GM19468 (cell line): ENCODE data around the gene COPS6.

Experiments used
- ATAC-seq: cut with Tn5 transposase; IDR thresholded peaks from one replicate; pipeline ENCODE4 v1.9.1; 2021; ENCODE audit warnings: mild to moderate bottlenecking, moderate library complexity, moderate number of reproducible peaks; ENCODE audit not compliant: unreplicated experiment; ENCODE audit errors: extremely low read depth

The COPS6 gene

DNA sequence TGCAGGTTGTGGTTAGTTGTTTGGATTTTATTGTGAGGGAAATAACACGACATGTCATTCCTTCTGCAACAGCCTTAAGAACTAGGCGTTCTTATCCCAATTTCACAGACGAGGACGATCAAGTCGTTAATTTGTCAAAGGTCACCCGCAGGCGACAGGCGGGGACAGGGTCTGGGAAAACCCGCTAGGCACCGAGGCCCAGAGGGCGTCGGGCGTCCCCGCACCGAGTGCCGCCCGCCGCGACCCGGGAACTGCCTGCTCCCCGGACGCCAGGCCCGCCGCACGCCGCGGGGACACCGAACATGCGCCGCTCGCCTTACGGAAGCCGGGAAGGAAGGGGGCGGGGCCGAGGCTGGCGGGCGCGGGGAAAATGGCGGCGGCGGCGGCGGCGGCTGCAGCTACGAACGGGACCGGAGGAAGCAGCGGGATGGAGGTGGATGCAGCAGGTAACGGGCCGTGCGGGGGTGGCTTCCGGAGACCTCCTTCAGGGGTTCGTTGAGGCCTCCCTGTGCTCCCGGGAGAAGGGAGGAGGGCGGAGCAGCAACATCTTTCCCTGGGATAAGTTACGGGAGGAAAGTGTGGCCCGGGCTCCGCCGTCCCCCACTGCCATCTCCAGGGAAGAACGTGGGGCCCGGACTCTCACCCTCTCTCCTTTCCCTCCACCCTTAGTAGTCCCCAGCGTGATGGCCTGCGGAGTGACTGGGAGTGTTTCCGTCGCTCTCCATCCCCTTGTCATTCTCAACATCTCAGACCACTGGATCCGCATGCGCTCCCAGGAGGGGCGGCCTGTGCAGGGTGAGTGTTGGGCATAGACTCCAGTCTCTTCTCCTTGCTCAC lies at the start of gene COPS6:
Gene COPS6, plus strand, starts transcription at position 349 of the 837 bp plus-strand sequence. Its CDS starts 22 bp downstream, at position 371.
- no peak for ATAC-seq

DNA sequence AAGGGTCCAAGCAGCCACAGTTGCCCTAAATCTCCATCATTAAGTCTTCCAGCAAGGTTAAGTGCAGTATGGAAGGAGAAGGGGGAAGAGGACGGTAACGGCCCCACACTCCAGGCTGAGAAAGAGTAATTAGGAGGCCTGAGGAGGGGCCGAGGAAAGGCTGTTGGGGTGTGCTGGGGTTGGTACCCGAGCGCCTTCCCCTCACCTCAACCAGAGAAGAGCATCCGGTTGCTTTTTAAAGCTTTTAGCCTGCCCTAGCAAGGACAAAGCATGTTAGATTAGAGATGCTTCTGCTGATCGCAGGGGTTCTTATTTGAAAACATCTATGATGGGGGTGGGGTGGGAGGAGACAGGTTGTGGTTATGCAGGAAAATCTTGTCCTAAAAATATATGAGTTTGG lies 48.2 kb upstream of the COPS6 start:
- ATAC-seq, result no peak

DNA sequence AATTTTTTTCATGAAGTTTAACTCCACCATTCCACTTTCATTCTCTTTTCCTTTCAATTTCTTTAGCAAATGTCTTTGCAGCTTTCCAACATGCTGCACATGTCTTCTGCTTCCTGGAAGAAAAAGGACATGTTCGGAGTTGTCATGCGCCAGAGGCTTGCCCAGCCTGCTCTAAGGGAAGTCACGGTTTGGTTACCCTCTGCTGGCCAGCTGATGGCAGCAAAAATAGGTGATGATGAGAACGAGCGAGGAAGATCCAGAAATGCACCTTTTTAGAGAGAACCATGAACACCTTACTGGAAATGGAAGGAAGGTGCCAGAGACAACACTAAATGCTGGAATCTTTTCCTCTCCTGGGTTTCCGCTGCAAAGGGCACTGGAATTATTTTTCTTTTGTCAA lies 44.1 kb upstream of the COPS6 start:
- ATAC-seq, result no peak

- no peak for ATAC-seq
These were observed 40.1 kb upstream of the COPS6 start for GRCh38 chr7:100048680-100049079.

- peak; percentile 51 for ATAC-seq
These were observed 39.1 kb upstream of the COPS6 start, which contains the start of gene ZSCAN21 for GRCh38 chr7:100049441-100050291. TSS of gene ZSCAN21 (plus strand) at chr7:100049774. CDS start at chr7:100057007, 7,233 bp downstream.

- ATAC-seq, result no peak
These were observed 37.2 kb upstream of the COPS6 start for GRCh38 chr7:100051611-100052010.

DNA sequence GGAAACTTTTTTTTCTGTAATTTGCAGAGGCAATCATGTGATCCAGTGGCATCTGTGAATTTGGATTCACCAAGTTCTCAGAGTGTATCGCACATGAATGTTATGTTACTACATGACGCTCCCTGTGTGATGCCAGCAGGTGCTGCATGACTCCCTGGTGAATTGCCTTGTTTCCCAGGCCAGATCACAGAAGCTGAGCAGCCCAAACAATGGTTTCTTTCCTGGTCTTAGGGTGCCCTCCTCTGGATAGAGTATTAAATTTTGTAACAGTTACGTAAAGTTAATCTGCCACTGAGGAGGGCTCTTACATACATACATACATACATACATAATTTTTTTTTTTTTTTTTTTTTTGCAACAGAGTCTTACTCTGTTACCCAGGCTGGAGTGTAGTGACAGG lies 35.6 kb upstream of the COPS6 start:
- ATAC-seq, result no peak

DNA sequence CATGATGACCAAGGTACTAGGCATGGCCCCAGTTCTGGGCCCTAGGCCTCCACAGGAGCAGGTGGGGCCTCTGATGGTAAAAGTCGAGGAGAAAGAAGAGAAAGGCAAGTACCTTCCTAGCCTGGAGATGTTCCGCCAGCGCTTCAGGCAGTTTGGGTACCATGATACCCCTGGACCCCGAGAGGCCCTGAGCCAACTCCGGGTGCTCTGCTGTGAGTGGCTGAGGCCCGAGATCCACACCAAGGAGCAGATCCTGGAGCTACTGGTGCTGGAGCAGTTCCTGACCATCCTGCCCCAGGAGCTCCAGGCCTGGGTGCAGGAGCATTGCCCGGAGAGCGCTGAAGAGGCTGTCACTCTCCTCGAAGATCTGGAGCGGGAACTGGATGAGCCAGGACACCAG lies 31.8 kb upstream of the COPS6 start:
- no peak for ATAC-seq

GRCh38 chr7:100059251-100059739 lies 29.5 kb upstream of the COPS6 start:
- ATAC-seq, result no peak

DNA sequence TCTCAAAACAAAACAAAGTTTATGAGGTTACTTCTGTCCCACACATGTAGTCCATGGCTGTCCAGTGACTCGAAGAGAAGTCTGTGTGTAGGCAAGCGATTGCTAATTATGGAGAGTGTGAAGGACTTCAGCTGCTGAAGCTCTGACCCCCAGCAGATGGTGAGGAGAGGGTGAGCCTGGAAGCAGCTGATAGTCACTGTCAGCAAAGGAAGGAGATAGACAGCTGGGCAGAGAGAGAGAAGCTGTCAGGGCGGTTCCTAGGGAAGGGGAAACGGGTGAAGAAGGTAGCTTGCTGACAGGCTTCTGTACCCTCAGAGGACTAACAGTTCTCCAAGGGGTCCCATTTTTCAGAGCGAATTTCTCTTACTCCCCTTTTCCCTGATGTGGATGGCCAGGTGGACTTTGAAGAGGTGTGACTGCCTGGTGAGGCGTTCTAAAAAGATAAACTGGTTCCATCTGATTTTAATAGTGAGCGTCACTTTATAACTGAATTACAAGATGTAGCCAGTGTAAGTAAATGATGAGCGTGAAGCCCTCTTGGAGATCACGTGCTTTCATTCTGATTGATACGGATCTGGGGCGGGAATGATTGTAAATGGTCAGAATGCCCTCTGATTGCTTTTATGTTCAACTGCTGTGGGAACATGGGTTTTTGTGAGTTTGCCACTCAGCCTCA lies 27.1 kb upstream of the COPS6 start:
- no peak for ATAC-seq

DNA sequence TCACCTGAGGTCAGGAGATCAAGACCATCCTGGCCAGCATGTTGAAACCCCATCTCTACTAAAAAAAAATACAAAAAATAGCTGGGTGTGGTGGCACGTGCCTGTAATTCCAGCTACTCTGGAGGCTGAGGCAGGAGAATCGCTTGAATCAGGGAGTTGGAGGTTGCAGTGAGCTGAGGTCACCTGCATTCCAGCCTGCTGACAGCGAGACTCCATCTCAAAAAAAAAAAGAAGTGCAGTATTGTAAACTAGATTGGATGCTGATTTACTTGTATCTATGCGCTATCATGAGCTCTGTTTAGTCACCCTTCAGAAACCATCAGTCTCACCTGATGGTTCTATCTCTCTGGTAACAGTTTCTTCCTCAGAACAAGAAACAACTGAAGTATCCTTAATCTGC lies 25.4 kb upstream of the COPS6 start:
- no peak for ATAC-seq

GRCh38 chr7:100064162-100064561 lies 24.6 kb upstream of the COPS6 start:
- no peak for ATAC-seq

DNA sequence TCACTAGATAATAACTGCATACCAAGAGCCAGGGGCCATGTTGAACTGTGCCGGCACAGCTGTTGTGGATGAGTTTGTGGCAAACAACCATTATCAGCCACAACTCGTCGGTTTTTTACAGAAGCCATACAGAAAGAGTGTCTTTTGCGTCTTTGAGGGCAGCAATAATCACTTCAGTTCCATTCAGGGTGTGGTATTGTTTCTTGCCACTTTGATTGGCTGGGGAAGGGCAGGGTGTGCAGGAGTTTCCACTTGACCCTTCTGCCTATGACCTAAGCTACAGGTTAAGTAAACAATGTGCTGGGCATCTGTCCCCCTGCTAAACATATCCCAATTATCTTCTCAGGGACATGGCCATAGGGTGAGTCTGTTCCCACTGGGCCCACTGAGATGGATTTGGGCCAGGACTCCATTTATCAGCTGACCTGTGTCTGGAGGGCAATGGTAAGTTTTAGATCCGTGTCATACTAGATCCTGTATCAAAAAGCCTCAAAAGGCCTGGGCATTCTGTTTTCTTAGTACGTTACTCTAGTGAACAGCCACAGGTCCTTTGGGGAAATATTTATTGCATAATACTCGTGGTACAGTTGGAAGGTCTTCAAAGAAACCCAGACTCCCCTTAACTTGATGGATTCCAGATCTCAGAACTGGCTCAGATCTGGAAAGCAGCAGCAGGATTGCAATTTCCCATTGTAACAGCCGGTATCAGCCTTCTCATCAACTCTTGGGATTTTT lies 23.1 kb upstream of the COPS6 start:
- ATAC-seq, result no peak

DNA sequence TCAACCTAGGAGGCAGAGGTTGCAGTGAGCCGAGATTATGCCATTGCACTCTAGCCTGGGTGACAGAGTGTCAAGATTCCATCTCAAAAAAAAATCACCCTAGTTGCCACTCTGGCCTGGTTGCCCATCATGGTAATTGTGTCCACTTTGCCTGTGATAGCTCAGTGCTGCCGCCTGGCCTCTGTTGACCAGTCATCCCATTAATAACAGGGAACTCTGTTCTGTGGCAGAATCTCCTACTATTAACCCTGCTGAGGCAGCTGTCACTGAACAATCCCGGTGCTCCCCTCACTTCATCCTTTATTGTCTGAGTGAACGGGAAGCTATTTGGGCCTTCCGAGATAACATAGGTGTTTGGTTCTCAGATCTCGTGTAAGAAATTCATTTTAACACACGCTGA lies 21.8 kb upstream of the COPS6 start:
- no peak for ATAC-seq

DNA sequence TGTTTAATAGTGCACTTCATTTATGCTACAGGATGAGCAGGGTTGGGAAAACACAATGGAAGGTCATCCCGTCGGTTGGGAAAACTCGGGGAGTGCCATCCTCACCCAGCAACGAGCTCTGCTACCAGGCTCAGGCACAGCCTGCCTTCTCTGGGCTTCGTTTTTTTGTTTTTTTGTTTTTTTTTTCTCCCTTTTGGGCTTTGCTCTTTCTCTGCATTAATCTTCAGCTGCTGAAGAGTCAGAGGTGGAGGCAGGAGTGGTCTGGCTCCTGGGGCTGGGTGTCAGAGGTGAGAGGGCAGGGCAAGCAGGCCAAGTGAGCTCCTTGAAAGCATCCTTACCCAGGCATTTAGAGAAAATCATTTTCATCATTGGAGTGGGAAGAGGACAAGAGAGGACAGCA lies 18.8 kb upstream of the COPS6 start:
- ATAC-seq, result no peak

GRCh38 chr7:100071018-100071723 lies 17.6 kb upstream of the COPS6 start:
- no peak for ATAC-seq

- ATAC-seq, result no peak
These were observed 16.3 kb upstream of the COPS6 start for GRCh38 chr7:100072462-100072861.

- ATAC-seq, result no peak
These were observed 13.9 kb upstream of the COPS6 start for GRCh38 chr7:100074841-100075240.

- ATAC-seq, result no peak
These were observed 13.4 kb upstream of the COPS6 start for GRCh38 chr7:100075418-100075817.
